Activated naive CD4-positive, alpha-beta T cell treated with anti-CD3 and anti-CD28 coated beads, Interleukin-2, amount 10 ng/mL, durations not matched to agents 7 days and 5 days (primary cell): ENCODE data around the gene CFAP69.

Source experiments
- CTCF ChIA-PET: fragments of 350-600 bp; sonication (Branson Sonifier 250); formaldehyde crosslinking; loops from one replicate; lab custom pipeline; 2021; ENCODE audit warnings: antibody characterized with exemption; lab: Charles Lee
- DNase-seq: peaks from one replicate; pipeline ENCODE4 v3.0.0-alpha.2; 2020
- H3K27ac Mint-ChIP-seq: one replicate; pipeline ENCODE4 v1.8.0; 2021; ENCODE audit warnings: mild to moderate bottlenecking, moderate library complexity, mixed read lengths
- H3K27me3 Mint-ChIP-seq: one replicate; pipeline ENCODE4 v1.8.0; 2021; ENCODE audit warnings: mild to moderate bottlenecking, mixed read lengths
- H3K36me3 Mint-ChIP-seq: one replicate; pipeline ENCODE4 v1.8.0; 2021; ENCODE audit warnings: mixed read lengths
- H3K4me1 Mint-ChIP-seq: one replicate; pipeline ENCODE4 v1.8.0; 2021; ENCODE audit warnings: mixed read lengths
- H3K4me3 Mint-ChIP-seq: one replicate; pipeline ENCODE4 v1.8.0; 2021; ENCODE audit warnings: mild to moderate bottlenecking, moderate library complexity, mixed read lengths
- H3K9me3 Mint-ChIP-seq: one replicate; pipeline ENCODE4 v1.8.0; 2021; ENCODE audit warnings: mixed read lengths

CFAP69 gene

DNA sequence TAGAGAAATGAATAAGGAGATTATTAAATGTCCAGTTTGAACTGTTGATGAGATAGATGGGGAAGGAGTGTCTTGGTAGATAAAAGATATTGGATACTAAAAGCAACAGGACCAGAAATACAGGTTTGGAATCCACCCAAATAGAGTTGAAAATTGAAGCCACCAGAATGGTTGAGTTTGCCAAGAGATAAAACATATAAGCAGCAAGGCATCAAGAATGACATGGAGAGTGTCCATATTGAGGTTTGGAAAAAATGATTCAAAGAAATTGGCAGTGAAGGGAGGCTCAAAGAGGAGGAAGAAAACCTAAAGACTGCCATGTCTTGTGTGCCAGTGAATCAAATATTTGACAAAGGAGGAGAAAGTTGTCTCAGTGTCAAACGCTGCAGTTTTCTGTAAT lies 24.2 kb downstream of the CFAP69 start:
- peaks cover 8% of the 10 kb centered on the region for H3K27me3 Mint-ChIP-seq
- no peaks in the 10 kb centered on the region for H3K9me3 Mint-ChIP-seq
- H3K36me3 Mint-ChIP-seq = no peaks in the 10 kb centered on the region
- CTCF ChIA-PET = no interaction called here
- H3K4me1 Mint-ChIP-seq = no peaks in the 10 kb centered on the region
- no peak overlapping the region for H3K27ac Mint-ChIP-seq
- no peak overlapping the region for H3K4me3 Mint-ChIP-seq
- no peak for DNase-seq

DNA sequence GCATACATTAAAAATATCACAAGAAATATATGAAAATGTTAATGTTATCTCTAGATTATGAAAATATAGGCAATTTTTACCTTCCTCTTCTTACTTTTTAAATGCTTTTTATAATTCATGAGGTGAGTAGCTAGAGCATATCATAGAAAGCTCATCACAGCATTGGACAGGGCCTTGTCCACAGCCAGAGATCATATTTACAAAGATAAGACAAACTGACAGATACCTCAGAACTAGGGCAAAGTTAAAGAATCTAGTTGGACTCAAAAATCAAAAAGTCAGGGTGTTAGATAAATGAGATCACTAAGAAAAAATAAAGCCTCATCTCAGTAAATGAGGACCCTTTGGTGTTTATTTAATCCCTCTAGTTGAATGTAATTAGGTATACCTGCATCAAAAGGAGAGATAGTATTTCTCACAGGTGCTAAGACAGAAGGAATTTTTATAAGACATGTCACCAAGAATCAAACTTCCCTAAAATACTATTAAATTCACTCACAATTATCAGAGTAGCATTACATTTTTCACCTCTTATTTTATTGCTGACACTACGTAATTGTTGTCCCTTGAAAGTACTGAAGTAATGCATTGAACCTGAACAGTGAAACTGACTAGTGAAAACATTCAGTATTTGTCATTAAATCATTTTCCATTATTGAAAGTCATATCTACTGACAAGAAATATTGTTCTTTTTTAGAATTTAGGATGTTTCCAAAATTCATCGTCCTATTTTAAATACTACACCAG lies 25.6 kb downstream of the CFAP69 start:
- Mint-ChIP-seq H3K36me3 (no peaks in the 10 kb centered on the region), H3K4me1 (no peaks in the 10 kb centered on the region), H3K9me3 (no peaks in the 10 kb centered on the region), H3K27me3 (peaks cover 8% of the 10 kb centered on the region), H3K27ac (no peak overlapping the region), H3K4me3 (no peak overlapping the region)
- no peak for DNase-seq
- CTCF ChIA-PET = no interaction called here

DNA sequence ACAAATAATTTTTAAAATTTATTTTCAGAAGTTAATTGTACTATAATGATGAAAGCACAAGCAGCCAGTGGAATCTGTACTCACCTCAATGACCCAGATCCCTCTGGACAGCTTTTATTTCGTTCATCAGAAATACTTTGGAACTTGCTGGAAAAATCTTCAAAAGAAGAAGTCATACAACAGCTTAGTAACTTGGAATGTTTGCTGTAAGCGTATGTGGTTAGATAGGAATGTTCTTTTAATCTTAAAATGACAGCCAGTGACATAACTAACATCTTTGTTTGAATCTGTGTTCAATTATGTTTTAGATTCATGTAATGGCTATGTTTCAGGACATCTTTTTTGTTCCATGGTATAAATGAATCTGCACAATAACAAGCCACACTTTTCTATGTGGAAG lies 26.8 kb downstream of the CFAP69 start:
- Mint-ChIP-seq H3K4me1 (no peaks in the 10 kb centered on the region), H3K27me3 (peaks cover 8% of the 10 kb centered on the region), H3K4me3 (no peak overlapping the region), H3K36me3 (no peaks in the 10 kb centered on the region), H3K9me3 (no peaks in the 10 kb centered on the region), H3K27ac (no peak overlapping the region)
- CTCF ChIA-PET = no interaction called here
- DNase-seq = no peak

DNA sequence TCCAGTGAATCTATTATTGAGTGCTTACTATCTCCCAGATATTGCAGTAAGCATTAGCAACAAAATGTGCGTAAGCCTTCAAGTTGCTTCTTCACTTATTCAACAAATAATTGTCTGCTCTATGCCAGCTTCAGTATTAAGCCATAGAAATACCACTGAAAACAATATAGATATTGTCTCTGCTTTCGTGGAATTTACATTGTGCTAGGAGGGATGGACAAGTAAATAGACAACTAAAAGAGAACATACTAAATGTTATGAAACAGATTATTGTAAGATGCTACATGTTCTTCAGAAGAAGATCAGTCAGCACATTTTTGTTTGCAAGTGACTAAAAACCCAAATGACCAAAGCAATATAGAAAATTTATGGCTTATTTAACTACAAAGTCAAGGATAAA lies 27.3 kb downstream of the CFAP69 start:
- H3K27ac Mint-ChIP-seq = no peak overlapping the region
- H3K9me3 Mint-ChIP-seq = no peaks in the 10 kb centered on the region
- no peaks in the 10 kb centered on the region for H3K36me3 Mint-ChIP-seq
- H3K27me3 Mint-ChIP-seq = peaks cover 4% of the 10 kb centered on the region
- no peaks in the 10 kb centered on the region for H3K4me1 Mint-ChIP-seq
- no peak overlapping the region for H3K4me3 Mint-ChIP-seq
- CTCF ChIA-PET = no interaction called here
- DNase-seq = no peak

DNA sequence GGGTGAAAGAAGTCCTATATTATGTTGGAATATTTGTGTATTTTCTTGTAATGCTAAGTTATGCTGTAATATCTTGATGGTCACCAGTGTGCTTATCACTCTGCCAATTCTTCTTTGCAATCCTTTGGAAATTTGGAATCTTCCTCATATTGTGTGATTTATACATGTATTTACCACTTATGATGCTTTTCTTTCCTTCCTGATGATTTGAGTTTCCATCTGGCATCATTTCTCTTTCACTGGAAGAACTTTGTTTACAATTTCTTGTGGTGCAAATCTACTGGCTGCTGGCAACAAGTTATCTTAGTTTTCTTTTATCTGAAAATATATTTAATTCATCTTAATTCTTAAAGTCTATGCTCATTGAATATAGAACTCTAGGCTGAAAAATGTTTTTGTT lies 29.2 kb downstream of the CFAP69 start:
- Mint-ChIP-seq H3K36me3 (no peaks in the 10 kb centered on the region), H3K27me3 (peaks cover 4% of the 10 kb centered on the region), H3K4me1 (no peaks in the 10 kb centered on the region), H3K4me3 (no peak overlapping the region), H3K9me3 (no peaks in the 10 kb centered on the region), H3K27ac (no peak overlapping the region)
- DNase-seq = no peak
- CTCF ChIA-PET = no interaction called here

DNA sequence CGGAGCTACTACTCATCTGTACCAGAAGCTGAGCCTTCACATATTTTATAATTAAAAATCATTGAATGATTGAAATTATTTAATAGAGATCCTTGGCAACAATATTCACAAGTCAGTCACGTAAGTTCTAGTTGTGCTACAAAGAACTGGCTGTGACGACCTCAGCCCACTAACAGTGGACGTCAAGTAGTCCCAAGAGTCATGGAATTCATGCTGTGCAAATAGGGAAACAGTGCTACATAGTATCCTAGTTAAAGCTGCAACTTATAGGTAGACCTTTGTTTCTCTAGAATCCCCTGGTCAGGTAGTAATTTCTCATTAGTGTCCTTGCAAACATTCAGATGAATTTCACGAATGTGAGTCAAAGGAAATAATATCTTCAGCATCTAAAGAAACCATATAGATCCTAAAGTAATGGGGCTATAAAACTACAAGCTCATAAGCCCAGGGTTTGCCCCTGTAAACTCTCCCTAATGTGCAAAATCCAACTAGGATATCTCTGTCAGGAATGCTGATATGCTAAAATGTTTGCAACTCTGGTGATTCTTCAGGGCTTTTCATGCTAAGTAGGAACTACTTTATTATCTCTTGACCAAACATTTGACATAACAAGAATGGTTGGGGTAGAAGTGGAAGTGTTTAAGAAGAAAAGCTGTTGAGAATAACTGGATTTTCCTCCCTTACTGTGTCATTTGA lies 31.2 kb downstream of the CFAP69 start:
- no peaks in the 10 kb centered on the region for H3K9me3 Mint-ChIP-seq
- no peaks in the 10 kb centered on the region for H3K4me1 Mint-ChIP-seq

DNA sequence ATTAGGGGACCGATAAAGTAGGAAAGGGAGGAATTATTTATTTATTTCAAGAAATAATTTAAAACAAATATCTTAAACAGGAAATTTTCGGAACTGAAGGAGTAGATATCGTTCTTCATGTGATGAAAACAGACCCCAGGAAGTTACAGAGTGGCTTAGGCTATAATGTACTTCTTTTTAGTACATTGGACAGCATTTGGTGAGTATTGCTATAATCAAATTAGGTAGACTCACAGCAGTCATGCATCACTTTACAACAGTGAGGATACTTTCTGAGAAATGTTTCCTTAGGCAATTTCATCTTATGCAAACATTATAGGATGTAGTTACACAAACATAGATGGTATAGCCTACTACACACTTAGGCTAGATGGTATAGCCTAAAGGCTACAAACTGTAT lies 43.2 kb downstream of the CFAP69 start:
- H3K4me3 Mint-ChIP-seq = no peak overlapping the region
- CTCF ChIA-PET = no interaction called here
- no peak overlapping the region for H3K27ac Mint-ChIP-seq
- H3K36me3 Mint-ChIP-seq = no peaks in the 10 kb centered on the region
- H3K4me1 Mint-ChIP-seq = no peaks in the 10 kb centered on the region
- peaks cover 2% of the 10 kb centered on the region for H3K9me3 Mint-ChIP-seq
- H3K27me3 Mint-ChIP-seq = no peaks in the 10 kb centered on the region
- no peak for DNase-seq

More for the DNA sequence above, 31.2 kb downstream of the CFAP69 start:
- no peak overlapping the region for H3K4me3 Mint-ChIP-seq
- H3K27ac Mint-ChIP-seq = no peak overlapping the region
- CTCF ChIA-PET = no interaction called here
- H3K27me3 Mint-ChIP-seq = no peaks in the 10 kb centered on the region
- DNase-seq = no peak
- H3K36me3 Mint-ChIP-seq = no peaks in the 10 kb centered on the region

DNA sequence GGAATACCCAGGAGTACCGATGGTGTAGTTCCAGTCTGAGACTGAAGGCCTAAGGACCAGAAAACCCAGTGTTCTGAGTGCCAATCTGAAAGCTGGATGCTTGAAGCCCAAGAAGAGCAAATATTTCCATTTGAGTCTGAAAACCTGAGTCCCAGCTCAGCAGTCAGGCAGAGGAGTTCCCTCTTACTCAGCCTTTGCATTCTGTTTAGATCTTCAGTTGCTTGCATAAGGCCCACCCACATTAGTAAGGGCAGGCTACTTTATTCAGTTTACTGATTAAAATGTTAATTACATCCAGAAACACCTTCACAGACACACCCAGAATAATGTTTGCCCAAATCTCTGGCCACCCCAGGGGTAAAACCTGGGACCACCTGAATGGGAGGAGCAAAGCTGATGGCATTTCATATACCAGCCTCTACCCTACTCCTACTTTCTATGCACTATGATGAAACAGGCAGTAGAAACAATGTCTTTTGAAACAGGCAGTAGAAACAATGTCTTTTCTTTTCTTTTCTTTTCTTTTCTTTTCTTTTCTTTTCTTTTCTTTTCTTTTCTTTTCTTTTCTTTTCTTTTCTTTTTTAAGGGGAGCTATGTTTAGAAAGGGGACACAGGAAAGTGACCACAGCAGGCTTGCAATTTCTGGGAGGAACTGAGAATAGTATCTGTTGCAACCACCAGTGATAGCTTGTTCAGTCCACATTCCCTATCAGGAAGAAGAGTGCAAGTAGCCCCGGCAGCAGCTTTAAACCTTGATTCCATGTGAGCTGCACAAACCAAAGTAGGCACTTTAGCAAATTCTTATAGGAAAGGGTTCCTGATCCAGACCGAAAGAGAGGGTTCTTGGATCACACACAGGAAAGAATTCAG lies 45.5 kb downstream of the CFAP69 start:
- no peaks in the 10 kb centered on the region for H3K36me3 Mint-ChIP-seq
- CTCF ChIA-PET = interaction anchor here (1.2 kb wide), 1 partner anchor 136 kb away, joined by 4 read pairs; no protein-coding TSS in a partner anchor
- no peak for DNase-seq
- no peaks in the 10 kb centered on the region for H3K27me3 Mint-ChIP-seq
- H3K4me3 Mint-ChIP-seq = no peak overlapping the region
- peaks cover 8% of the 10 kb centered on the region for H3K9me3 Mint-ChIP-seq
- H3K4me1 Mint-ChIP-seq = no peaks in the 10 kb centered on the region
- no peak overlapping the region for H3K27ac Mint-ChIP-seq

DNA sequence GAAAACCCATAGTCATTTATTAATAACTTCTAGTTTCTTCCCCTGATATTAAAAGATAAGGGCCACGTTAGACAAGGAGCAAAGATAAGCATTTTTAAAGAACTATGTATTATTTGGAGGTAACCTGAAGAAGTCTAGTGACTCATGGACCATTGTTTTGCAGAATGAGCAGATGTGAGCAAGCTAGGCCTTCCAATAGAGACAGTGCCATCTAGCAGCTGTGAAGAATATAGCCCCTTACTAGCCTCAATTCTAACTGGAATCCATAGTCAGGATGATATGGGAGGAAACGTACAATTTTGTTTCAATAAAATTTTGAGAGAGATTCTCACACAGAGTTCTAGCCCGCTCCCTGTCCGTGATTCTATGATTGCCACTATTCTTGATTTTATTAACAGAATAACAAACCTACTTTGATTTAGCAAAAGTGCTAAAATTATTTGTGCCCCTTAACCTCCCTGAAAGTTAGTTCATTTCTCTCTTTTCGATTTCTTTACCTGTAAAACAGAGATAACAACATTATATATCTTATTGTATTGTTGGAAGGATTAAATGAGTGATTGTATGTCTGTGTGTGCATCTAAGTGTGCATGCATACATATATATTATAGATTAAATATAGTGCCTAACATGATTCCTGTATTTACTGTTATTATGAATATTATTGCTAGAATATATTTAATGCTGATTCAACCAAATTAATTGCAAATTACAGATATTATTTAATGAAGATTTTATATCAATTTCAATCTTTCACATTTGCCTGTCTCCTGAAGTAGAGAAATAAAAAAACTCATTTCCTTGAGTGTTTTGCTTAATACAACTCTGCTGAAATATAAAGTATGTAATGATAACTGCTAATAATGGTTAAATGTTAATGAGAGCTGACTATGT lies 53.4 kb downstream of the CFAP69 start:
- Mint-ChIP-seq H3K27me3 (peaks cover 4% of the 10 kb centered on the region), H3K9me3 (peaks cover 4% of the 10 kb centered on the region), H3K4me3 (no peak overlapping the region), H3K4me1 (no peaks in the 10 kb centered on the region), H3K36me3 (no peaks in the 10 kb centered on the region), H3K27ac (no peak overlapping the region)
- CTCF ChIA-PET = interaction anchor here (1.0 kb wide), 1 partner anchor 144 kb away, joined by 3 read pairs; the partner anchor contains the start of gene STEAP1
- DNase-seq = no peak

DNA sequence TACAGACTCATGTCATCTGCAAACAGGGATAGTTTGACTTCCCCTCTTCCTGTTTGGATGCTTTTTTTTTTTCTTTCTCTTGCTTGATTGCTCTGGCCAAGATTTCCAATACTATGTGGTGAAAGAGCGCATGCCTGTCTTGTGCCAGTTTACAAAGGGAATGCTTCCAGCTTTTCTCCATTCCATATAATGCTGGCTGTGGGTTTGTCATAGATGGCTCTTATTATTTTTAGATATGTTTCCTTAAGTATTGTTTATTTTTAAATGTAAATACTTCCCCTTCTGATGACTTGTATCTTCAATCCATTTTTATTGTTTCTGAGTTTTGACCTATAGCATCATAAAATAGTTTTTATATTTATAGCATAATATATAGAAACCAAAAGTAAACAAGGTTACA lies 58.3 kb downstream of the CFAP69 start:
- Mint-ChIP-seq H3K9me3 (no peaks in the 10 kb centered on the region), H3K4me3 (no peak overlapping the region), H3K27ac (no peak overlapping the region), H3K36me3 (no peaks in the 10 kb centered on the region), H3K4me1 (no peaks in the 10 kb centered on the region), H3K27me3 (peaks cover 7% of the 10 kb centered on the region)
- CTCF ChIA-PET = interaction anchor here (1.1 kb wide), 1 partner anchor 119 kb away, joined by 3 read pairs; no protein-coding TSS in a partner anchor
- no peak for DNase-seq

DNA sequence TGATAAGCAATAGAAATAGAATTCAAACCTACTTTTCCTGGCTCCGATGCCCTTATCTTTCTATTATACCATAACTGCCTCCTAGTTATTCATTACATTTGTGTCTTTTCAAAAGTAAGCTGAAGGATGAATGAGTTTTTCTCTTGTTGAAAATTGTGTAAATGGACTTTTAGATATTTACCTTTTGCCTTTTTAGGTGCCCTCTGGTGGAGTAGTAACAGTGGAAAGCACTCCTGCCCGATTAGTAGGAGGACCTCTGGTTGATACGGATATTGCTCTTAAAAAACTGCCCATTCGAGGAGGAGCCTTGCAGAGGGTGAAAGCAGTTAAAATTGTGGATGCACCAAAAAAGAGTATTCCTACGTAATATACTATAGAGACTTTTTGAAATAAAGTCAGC lies 64.9 kb downstream of the CFAP69 start:
- CTCF ChIA-PET = interaction anchor here (4.3 kb wide), 1 partner anchor 118 kb away, joined by 36 read pairs; no protein-coding TSS in a partner anchor

DNA sequence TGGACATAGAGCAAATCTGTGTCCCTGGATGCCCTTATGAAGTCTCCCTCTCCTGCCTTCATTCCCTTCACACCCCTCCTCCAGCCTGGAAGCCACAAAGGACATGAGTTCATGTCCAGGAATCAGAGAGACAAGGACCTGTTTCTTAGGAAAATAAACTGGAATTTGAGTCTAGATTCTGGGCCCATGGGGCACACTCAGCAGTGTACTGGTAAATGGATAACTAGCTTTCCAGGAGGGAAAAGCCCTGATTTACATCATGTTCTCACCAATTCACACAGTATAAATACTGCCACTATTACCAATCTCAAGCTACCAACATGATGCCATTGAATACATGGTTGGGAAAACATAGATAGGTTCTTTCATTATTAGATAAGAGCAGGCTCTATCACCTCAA lies 66.2 kb downstream of the CFAP69 start:
- no peak for DNase-seq
- Mint-ChIP-seq H3K9me3 (no peaks in the 10 kb centered on the region), H3K27me3 (peaks cover 8% of the 10 kb centered on the region), H3K4me1 (no peaks in the 10 kb centered on the region), H3K27ac (no peak overlapping the region), H3K36me3 (no peaks in the 10 kb centered on the region), H3K4me3 (no peak overlapping the region)
- CTCF ChIA-PET = interaction anchor here (1.1 to 4.3 kb wide), 5 partner anchors 101 to 157 kb away, joined by 3 to 36 read pairs (median 4); partner anchors contain the start of gene STEAP1

More for the DNA sequence above, 64.9 kb downstream of the CFAP69 start:
- Mint-ChIP-seq H3K4me3 (no peak overlapping the region), H3K4me1 (no peaks in the 10 kb centered on the region), H3K36me3 (no peaks in the 10 kb centered on the region), H3K27ac (no peak overlapping the region), H3K27me3 (peaks cover 11% of the 10 kb centered on the region), H3K9me3 (no peaks in the 10 kb centered on the region)
- no peak for DNase-seq

DNA sequence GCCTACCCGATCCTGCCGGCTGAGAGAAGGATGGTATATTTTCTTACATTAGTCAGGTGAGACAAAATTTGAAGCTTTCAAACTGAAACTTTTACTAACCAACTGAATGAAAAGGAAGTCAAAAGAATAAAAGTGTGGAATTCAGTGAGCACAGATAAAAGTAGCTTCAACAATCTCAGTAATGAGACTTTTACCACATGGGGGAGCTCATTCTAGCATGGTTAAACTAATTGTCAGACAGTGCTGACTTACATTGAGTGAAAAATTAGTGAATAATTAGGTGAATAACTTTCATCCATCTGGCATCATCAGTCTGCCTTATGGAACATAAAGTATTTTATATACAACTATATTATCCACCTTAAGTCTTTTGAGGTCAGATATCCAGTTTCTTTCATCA lies 67.8 kb downstream of the CFAP69 start:
- CTCF ChIA-PET = interaction anchor here (0.7 to 4.3 kb wide), 4 partner anchors 99 to 115 kb away, joined by 3 to 36 read pairs (median 7); no protein-coding TSS in a partner anchor
- Mint-ChIP-seq H3K27me3 (peaks cover 8% of the 10 kb centered on the region), H3K9me3 (no peaks in the 10 kb centered on the region), H3K4me3 (no peak overlapping the region), H3K36me3 (no peaks in the 10 kb centered on the region), H3K4me1 (no peaks in the 10 kb centered on the region), H3K27ac (no peak overlapping the region)
- DNase-seq = no peak
